ENCODE data around the gene KLK6. TPM values are rescaled to one million over a fixed set of nuclear protein-coding genes. Genes with fewer than 3 reads are reported as not detected.

Gene KLK6
- total and polyA plus RNA-seq, 3 donors from 2014 or later = 0.37 to 0.71 (median 0.63) TPM

DNA sequence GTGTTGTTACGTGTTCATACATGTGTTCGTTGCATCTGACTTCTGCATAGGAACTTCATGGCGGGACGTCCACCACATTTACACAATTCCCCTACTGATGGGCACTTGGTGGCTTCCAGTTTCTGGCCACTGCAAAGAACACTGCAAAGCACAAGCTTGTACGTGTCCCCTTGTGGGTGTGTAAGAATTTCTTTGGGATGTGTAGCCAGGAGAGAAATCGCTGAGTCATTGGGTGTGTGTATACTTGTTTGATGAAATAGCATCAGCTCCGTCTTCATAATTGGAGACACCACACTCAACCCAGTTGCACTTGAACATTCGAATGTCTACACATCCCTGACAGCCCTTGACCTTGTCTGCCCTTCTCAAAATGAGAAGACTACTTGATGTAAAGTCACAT lies 35.8 kb downstream of the KLK6 start:
- no peak overlapping the region for H3K27ac ChIP-seq
- no peaks in the 10 kb centered on the region for H3K36me3 ChIP-seq (ENCODE audit: low read depth, missing control alignments)
- TF ChIP-seq CTCF (IDR thresholded peaks at IDR 0.05) = no peak
- TF ChIP-seq POLR2A (IDR thresholded peaks at IDR 0.05) = no peak
- 75 to 76% methylated on average over 8 of the region's 8 CpGs for WGBS, 2 donors
- no peaks in the 10 kb centered on the region for H3K9me3 ChIP-seq
- H3K4me3 ChIP-seq = no peak overlapping the region
- no peak for DNase-seq
- intact Hi-C loops (cut with DNase I; ENCODE audit: low total_unique reads) = no loop called here
- no peaks in the 10 kb centered on the region for H3K27me3 ChIP-seq
- no peaks in the 10 kb centered on the region for H3K4me1 ChIP-seq

- no peak for TF ChIP-seq POLR2A (IDR thresholded peaks at IDR 0.05)
- no peak for TF ChIP-seq CTCF (IDR thresholded peaks at IDR 0.05)
- Histone ChIP-seq H3K36me3 (ENCODE audit: low read depth, missing control alignments) (no peaks in the 10 kb centered on the region), H3K27me3 (no peaks in the 10 kb centered on the region), H3K4me3 (no peak overlapping the region), H3K27ac (no peak overlapping the region), H3K9me3 (no peaks in the 10 kb centered on the region), H3K4me1 (no peaks in the 10 kb centered on the region)
- intact Hi-C loops (cut with DNase I; ENCODE audit: low total_unique reads) = no loop called here
- 71 to 76% methylated on average over 4 of the region's 4 CpGs for WGBS, 2 donors
- DNase-seq = no peak
Observed at GRCh38 chr19:50932690-50933083, 36.7 kb downstream of the KLK6 start.

- no peak overlapping the region for H3K27ac ChIP-seq
- TF ChIP-seq CTCF (IDR thresholded peaks at IDR 0.05) = no peak
- no peak for TF ChIP-seq POLR2A (IDR thresholded peaks at IDR 0.05)
- H3K27me3 ChIP-seq = no peaks in the 10 kb centered on the region
- no peaks in the 10 kb centered on the region for H3K4me1 ChIP-seq
- no peak overlapping the region for H3K4me3 ChIP-seq
- 81 to 82% methylated on average over 11 of the region's 11 CpGs for WGBS, 2 donors
- no peaks in the 10 kb centered on the region for H3K9me3 ChIP-seq
- intact Hi-C loops (cut with DNase I; ENCODE audit: low total_unique reads) = no loop called here
- no peak for DNase-seq
- no peaks in the 10 kb centered on the region for H3K36me3 ChIP-seq (ENCODE audit: low read depth, missing control alignments)
Observed at GRCh38 chr19:50932018-50932689, 37.2 kb downstream of the KLK6 start.

GRCh38 chr19:50931023-50931422 lies 38.4 kb downstream of the KLK6 start:
- no peak overlapping the region for H3K4me3 ChIP-seq
- no peaks in the 10 kb centered on the region for H3K27me3 ChIP-seq
- no peak for TF ChIP-seq CTCF (IDR thresholded peaks at IDR 0.05)
- no peak for TF ChIP-seq POLR2A (IDR thresholded peaks at IDR 0.05)
- no peak overlapping the region for H3K27ac ChIP-seq
- intact Hi-C loops (cut with DNase I; ENCODE audit: low total_unique reads) = no loop called here
- H3K36me3 ChIP-seq (ENCODE audit: low read depth, missing control alignments) = no peaks in the 10 kb centered on the region
- H3K9me3 ChIP-seq = no peaks in the 10 kb centered on the region
- DNase-seq = no peak
- no peaks in the 10 kb centered on the region for H3K4me1 ChIP-seq

DNA sequence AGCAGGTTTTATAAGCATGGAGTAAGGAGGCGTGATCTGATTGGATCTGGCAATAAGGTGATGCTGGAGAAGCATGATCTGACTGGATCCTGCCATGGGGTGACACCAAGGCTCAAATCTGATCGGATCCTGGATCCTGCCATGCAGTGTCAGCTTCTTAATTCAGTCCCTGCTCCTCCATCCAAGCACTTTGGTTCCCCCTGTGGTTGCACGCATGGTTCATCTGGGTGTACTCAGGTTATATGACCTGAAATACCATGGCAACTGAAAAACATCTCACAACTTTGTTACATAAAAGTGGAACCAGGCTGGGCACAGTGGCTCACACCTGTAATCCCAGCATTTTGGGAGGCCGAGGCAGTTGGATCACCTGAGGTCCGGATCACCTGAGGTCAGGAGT lies 40.6 kb downstream of the KLK6 start:
- intact Hi-C loops (cut with DNase I; ENCODE audit: low total_unique reads) = no loop called here
- no peak overlapping the region for H3K4me3 ChIP-seq
- H3K36me3 ChIP-seq (ENCODE audit: low read depth, missing control alignments) = no peaks in the 10 kb centered on the region
- DNase-seq = no peak
- no peaks in the 10 kb centered on the region for H3K27me3 ChIP-seq
- H3K27ac ChIP-seq = no peak overlapping the region
- no peak for TF ChIP-seq POLR2A (IDR thresholded peaks at IDR 0.05)
- no peak for TF ChIP-seq CTCF (IDR thresholded peaks at IDR 0.05)
- H3K9me3 ChIP-seq = no peaks in the 10 kb centered on the region
- 84 to 85% methylated on average over 5 of the region's 5 CpGs for WGBS, 2 donors
- no peaks in the 10 kb centered on the region for H3K4me1 ChIP-seq

All from testis (tissue), 3 donors.